ENCODE results near the gene PCGF1. TPM values are rescaled to one million over a fixed set of nuclear protein-coding genes. Genes with fewer than 3 reads are reported as not detected.

Gene PCGF1
- total and polyA plus RNA-seq, 2 of the 13 experiments (the other 11 are each of a cell fraction or from before 2014, with no cell fraction given), result 20.4 to 22.6 TPM

- TF ChIP-seq HNF4G (IDR thresholded peaks at IDR 0.05; ENCODE audit: borderline replicate concordance, low read depth, low read length) (no peak), HNF4G (CRISPR knock-in tag; IDR thresholded peaks at IDR 0.05; ENCODE audit: borderline replicate concordance, low read depth) (peak; percentile 22; the same call in 1 of the 2 replicates), BATF2 (CRISPR knock-in tag; IDR thresholded peaks at IDR 0.05) (no peak), ERF (CRISPR knock-in tag; IDR thresholded peaks at IDR 0.05) (no peak; the same call in 1 of the 2 replicates), FOXK2 (IDR thresholded peaks at IDR 0.05) (no peak), PITX1 (CRISPR knock-in tag; IDR thresholded peaks at IDR 0.05) (peak; percentile 55; the same call in 1 of the 2 replicates), RERE (CRISPR knock-in tag; IDR thresholded peaks at IDR 0.05; ENCODE audit: low read depth) (0 out of 2 replicates have a peak, but pooled peaks have one; percentile 14), MXD4 (CRISPR knock-in tag; IDR thresholded peaks at IDR 0.05) (no peak; the same call in 1 of the 2 replicates), MLXIP (CRISPR knock-in tag; IDR thresholded peaks at IDR 0.05; ENCODE audit: borderline replicate concordance) (no peak), ZBTB38 (CRISPR knock-in tag; IDR thresholded peaks at IDR 0.05) (peak; percentile 77), LBX2 (CRISPR knock-in tag; IDR thresholded peaks at IDR 0.05; ENCODE audit: borderline replicate concordance) (no peak; the same call in 1 of the 2 replicates), ZBTB37 (CRISPR knock-in tag; IDR thresholded peaks at IDR 0.05) (no peak; the same call in 1 of the 2 replicates), PAXIP1 (CRISPR knock-in tag; conservative IDR thresholded peaks at IDR 0.05) (peak; percentile 73; the same call in 1 of the 2 replicates)
Measured at GRCh38 chr2:74502720-74503505, 4.6 kb downstream of the PCGF1 start (continued).
